Measurements from ENCODE around the gene SLC37A2. TPM values are rescaled to one million over a fixed set of nuclear protein-coding genes. Genes with fewer than 3 reads are reported as not detected.
"Not testable (repeated sequence)": the region's sequence is repeated elsewhere in the genome, so short reads cannot be mapped to it uniquely, and the experiment has no call there.

Gene SLC37A2
- total and polyA plus RNA-seq, 9 donors, result 2.4 to 8.4 (median 3.3) TPM

DNA sequence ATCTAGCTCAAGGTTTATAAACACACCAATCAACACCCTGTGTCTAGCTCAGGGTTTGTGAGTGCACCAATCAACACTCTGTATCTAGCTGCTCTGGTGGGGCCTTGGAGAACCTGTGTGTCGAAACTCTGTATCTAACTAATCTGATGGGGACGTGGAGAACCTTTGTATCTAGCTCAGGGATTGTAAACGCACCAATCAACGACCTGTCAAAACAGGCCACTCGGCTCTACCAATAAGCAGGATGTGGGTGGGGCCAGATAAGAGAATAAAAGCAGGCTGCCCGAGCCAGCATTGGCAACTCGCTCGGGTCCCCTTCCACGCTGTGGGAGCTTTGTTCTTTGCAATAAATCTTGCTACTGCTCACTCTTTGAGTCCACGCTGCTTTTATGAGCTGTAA lies 27.0 kb downstream of the SLC37A2 start:
- H3K27me3 ChIP-seq (ENCODE audit: control insufficient read depth, insufficient read depth, low read length); H3K27ac ChIP-seq (ENCODE audit: low read length); H3K9me3 ChIP-seq (replicated peaks; ENCODE audit: control insufficient read depth, low read depth, low read length); DNase-seq; H3K4me1 ChIP-seq (ENCODE audit: control insufficient read depth, insufficient read depth, low read length); H3K4me3 ChIP-seq (ENCODE audit: low read length); H3K36me3 ChIP-seq (ENCODE audit: control insufficient read depth, insufficient read depth, low read length): not testable (repeated sequence)
- 46% methylated on average over 7 of the region's 10 CpGs for WGBS (ENCODE audit: insufficient coverage)

DNA sequence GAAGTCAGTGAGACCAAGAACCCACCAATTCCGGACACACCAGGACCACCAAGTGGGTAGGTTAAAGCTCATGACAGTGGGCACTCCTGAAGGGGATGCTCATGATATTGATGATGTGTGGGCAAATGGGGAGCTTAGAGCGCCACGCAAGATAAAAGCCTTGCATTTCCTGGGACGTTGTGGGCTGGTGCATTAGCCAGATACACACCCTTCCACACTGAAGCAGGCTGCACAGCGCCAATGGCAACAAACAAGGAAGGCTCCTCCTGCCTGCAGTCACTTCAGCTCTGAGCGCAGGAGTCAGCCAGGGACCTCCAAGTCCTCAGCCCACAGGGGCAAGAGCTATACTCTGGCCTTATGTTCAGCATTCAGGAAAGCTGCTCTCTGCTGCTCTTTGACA lies 27.7 kb downstream of the SLC37A2 start:
- no peak for DNase-seq
- WGBS (ENCODE audit: insufficient coverage), result 66% methylated on average over 2 of the region's 6 CpGs

DNA sequence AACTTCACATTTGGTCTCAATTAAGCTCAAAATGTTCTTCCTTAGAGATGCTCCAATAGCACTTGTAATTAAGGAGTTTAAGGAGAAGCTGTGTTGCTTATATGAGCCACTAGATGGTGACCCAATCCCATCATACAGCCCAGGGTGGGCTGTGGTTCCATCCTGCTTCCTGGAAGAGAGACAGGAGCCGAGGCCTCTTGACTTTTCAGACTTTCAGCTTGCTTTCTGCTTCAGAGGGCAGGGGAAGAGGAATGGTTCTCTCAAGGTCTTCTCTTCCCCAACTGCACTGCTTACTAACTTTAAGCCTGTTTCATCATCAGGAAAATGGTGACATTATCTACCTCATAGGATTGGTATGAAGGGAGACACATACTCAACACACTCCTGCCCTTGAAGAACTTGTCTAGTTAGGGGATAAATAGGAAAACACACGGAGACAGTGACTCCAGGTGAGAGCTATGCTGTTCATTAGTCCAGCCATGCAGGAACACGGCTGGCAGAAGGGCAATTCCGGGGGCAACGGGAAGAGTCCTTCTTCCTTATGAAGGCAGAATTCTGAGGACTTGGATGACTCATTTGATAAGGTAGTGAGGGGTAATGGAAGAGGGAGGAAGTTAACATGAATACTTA lies 28.3 kb downstream of the SLC37A2 start:
- no peak overlapping the region for H3K27ac ChIP-seq (ENCODE audit: low read length)
- H3K27me3 ChIP-seq (ENCODE audit: control insufficient read depth, insufficient read depth, low read length), result no peaks in the 10 kb centered on the region
- WGBS (ENCODE audit: insufficient coverage), result 38% methylated on average over 4 of the region's 5 CpGs
- H3K4me1 ChIP-seq (ENCODE audit: control insufficient read depth, insufficient read depth, low read length), result peaks cover 4% of the 10 kb centered on the region
- no peak overlapping the region for H3K4me3 ChIP-seq (ENCODE audit: low read length)
- H3K36me3 ChIP-seq (ENCODE audit: control insufficient read depth, insufficient read depth, low read length), result peaks cover 10% of the 10 kb centered on the region
- no peaks in the 10 kb centered on the region for H3K9me3 ChIP-seq (replicated peaks; ENCODE audit: control insufficient read depth, low read depth, low read length)
- peak; percentile 88 for DNase-seq

More for the DNA sequence above, 27.7 kb downstream of the SLC37A2 start:
- Histone ChIP-seq H3K4me3 (ENCODE audit: low read length) (no peak overlapping the region), H3K27me3 (ENCODE audit: control insufficient read depth, insufficient read depth, low read length) (no peaks in the 10 kb centered on the region), H3K9me3 (replicated peaks; ENCODE audit: control insufficient read depth, low read depth, low read length) (no peaks in the 10 kb centered on the region), H3K36me3 (ENCODE audit: control insufficient read depth, insufficient read depth, low read length) (peaks cover 4% of the 10 kb centered on the region), H3K27ac (ENCODE audit: low read length) (no peak overlapping the region), H3K4me1 (ENCODE audit: control insufficient read depth, insufficient read depth, low read length) (peaks cover 4% of the 10 kb centered on the region)

DNA sequence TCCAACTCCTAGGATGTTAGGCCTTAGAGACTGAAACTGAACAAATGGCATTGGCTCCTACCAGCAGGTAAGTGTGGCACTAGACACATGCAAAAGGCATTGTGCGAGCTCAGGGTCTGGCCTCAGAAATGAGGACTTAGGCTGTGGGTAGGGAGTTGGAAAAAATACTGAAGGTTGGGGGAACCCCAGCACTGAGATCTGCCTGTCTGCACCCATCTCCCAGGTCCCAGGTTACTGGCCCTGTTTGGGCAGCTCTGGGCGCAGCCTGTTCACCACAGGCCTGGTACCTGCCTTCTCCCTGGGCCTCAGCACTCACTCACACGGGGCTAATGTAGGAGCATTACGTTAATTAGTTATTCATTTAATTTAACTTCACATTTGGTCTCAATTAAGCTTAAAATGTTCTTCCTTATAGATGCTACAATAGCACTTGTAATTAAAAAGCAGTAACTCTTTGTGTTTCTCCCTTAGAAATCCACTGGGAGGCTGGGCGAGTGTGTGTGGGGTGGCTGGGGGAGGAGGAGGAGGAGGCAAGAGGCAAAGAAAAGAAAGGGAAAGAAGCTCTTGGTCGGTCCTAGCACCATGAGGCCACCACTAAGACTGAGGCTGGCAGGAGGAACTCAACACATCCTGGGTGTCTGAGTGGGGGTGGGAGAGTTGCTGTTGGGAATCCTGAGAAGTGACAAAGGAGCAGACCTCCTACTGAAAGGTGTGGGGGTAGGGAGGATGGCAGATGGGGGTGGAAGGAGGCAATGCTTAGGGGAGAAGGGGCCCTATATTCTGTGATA lies 29.0 kb downstream of the SLC37A2 start:
- Histone ChIP-seq H3K27ac (ENCODE audit: low read length) (no peak overlapping the region), H3K4me1 (ENCODE audit: control insufficient read depth, insufficient read depth, low read length) (peaks cover 4% of the 10 kb centered on the region), H3K36me3 (ENCODE audit: control insufficient read depth, insufficient read depth, low read length) (peaks cover 14% of the 10 kb centered on the region), H3K27me3 (ENCODE audit: control insufficient read depth, insufficient read depth, low read length) (no peaks in the 10 kb centered on the region), H3K4me3 (ENCODE audit: low read length) (no peak overlapping the region), H3K9me3 (replicated peaks; ENCODE audit: control insufficient read depth, low read depth, low read length) (no peaks in the 10 kb centered on the region)
- WGBS (ENCODE audit: insufficient coverage), result 74% methylated on average over 3 of the region's 6 CpGs
- DNase-seq, result no peak

DNA sequence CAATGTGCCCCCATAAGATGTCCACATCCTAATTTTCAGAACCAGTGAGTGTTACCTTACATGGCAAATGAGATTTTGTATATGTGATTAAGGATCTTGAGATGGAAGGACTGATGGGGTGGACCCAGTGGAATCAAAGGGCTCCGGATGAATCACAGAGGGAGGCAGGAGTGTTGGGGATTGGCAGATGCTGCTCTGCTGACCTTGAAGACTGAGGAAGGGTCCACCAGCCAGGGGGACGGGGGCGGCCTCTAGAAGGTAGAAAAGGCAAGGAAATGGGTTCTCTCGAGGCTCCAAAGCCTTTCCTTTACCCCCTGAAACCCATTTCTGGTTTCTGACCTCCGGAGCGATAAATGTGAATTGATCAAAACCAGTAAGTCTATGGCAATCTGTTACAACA lies 29.6 kb downstream of the SLC37A2 start:
- Histone ChIP-seq H3K9me3 (replicated peaks; ENCODE audit: control insufficient read depth, low read depth, low read length) (no peaks in the 10 kb centered on the region), H3K36me3 (ENCODE audit: control insufficient read depth, insufficient read depth, low read length) (peaks cover 20% of the 10 kb centered on the region), H3K4me3 (ENCODE audit: low read length) (no peak overlapping the region), H3K27ac (ENCODE audit: low read length) (no peak overlapping the region), H3K4me1 (ENCODE audit: control insufficient read depth, insufficient read depth, low read length) (peaks cover 4% of the 10 kb centered on the region), H3K27me3 (ENCODE audit: control insufficient read depth, insufficient read depth, low read length) (no peaks in the 10 kb centered on the region)
- DNase-seq, result no peak
- 42% methylated on average over 1 of the region's 6 CpGs for WGBS (ENCODE audit: insufficient coverage)

DNA sequence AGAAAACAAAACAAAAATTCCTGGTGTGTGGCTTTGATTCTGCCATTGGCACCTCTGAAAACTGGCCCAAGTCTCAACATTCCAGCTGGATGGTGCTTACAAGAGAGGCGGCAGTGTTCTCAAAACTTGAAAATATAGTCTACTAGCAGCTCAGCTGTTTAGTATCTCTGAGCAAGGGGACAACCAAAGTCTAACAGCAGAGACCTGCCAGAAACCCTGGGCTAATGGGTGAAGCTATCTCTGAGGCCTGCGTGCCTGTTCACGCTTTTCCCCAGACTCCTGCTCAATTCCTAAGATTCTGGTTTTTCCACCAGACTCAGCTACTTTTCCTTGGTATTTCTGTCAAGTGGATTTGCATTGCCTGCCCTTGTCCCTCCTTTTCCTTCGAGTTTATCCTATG lies 30.4 kb downstream of the SLC37A2 start:
- Histone ChIP-seq H3K27me3 (ENCODE audit: control insufficient read depth, insufficient read depth, low read length) (no peaks in the 10 kb centered on the region), H3K4me3 (ENCODE audit: low read length) (no peak overlapping the region), H3K27ac (ENCODE audit: low read length) (no peak overlapping the region), H3K36me3 (ENCODE audit: control insufficient read depth, insufficient read depth, low read length) (peaks cover 25% of the 10 kb centered on the region), H3K4me1 (ENCODE audit: control insufficient read depth, insufficient read depth, low read length) (peaks cover 4% of the 10 kb centered on the region), H3K9me3 (replicated peaks; ENCODE audit: control insufficient read depth, low read depth, low read length) (no peaks in the 10 kb centered on the region)
- DNase-seq, result no peak
- 88% methylated on average over 3 of the region's 4 CpGs for WGBS (ENCODE audit: insufficient coverage)

DNA sequence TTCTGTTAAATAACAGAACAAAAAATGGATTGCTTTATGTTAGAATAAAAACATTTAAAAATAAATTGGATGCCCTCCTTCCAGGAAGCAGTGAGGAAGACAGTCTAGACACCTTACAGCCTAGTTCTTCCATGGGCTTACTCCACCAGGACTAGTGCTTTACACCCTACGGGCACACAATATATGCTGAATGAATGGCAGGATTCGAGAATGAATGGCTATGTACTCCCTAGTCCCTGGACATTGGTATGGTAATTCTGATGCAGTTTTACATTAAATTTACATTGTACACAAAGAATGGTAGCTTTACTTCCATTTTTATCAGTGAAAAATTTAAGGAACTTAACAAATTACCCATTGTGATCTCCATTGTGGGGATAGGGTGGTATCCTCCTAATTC lies 31.6 kb downstream of the SLC37A2 start:
- no CpG with 5 or more reads among the region's 2 CpGs for WGBS (ENCODE audit: insufficient coverage)
- Histone ChIP-seq H3K4me3 (ENCODE audit: low read length) (no peak overlapping the region), H3K27me3 (ENCODE audit: control insufficient read depth, insufficient read depth, low read length) (no peaks in the 10 kb centered on the region), H3K36me3 (ENCODE audit: control insufficient read depth, insufficient read depth, low read length) (peaks cover 34% of the 10 kb centered on the region), H3K27ac (ENCODE audit: low read length) (no peak overlapping the region), H3K9me3 (replicated peaks; ENCODE audit: control insufficient read depth, low read depth, low read length) (no peaks in the 10 kb centered on the region), H3K4me1 (ENCODE audit: control insufficient read depth, insufficient read depth, low read length) (peaks cover 4% of the 10 kb centered on the region)
- DNase-seq, result no peak

DNA sequence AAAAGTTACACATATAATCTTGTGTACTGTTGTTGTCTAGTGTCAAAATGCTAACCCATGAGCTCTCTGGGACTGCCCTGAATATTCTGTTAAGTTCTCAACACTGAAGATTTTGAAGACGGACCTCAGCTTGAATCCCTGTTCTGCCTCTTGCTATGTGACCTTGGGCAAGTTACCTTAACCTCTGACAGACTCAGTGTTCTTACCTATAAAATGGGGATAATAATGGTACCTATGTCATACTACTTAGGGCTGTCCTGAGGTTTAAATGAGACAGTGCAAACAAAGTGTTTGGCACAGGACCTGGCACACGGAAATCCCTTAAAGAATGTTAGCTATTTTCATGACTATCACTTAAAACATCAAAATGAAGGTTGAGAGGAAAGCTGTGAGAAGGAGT lies 37.0 kb downstream of the SLC37A2 start:
- no CpG with 5 or more reads among the region's 2 CpGs for WGBS (ENCODE audit: insufficient coverage)
- Histone ChIP-seq H3K4me3 (ENCODE audit: low read length) (no peak overlapping the region), H3K4me1 (ENCODE audit: control insufficient read depth, insufficient read depth, low read length) (no peaks in the 10 kb centered on the region), H3K27me3 (ENCODE audit: control insufficient read depth, insufficient read depth, low read length) (no peaks in the 10 kb centered on the region), H3K27ac (ENCODE audit: low read length) (no peak overlapping the region), H3K9me3 (replicated peaks; ENCODE audit: control insufficient read depth, low read depth, low read length) (no peaks in the 10 kb centered on the region), H3K36me3 (ENCODE audit: control insufficient read depth, insufficient read depth, low read length) (peaks cover 56% of the 10 kb centered on the region)
- DNase-seq, result no peak

DNA sequence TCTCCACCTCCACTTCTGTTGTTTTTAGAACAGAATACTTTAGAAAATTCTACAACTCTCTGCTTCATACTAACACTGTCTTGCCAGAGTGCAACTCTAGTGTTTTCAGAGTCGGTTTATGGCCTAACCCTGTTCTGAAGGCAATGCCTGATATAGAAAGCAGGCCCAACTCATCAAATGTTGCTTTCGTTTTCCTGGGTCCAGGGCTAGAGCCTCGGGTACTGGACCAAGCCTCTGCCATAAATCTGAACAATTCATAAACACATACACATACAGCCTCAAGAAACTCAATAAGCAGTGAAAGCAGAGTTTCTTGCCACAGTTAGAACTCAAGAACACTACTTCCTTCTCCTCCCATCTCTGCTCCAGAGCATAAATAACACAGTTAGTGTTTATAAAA lies 38.5 kb downstream of the SLC37A2 start:
- Histone ChIP-seq H3K36me3 (ENCODE audit: control insufficient read depth, insufficient read depth, low read length) (peaks cover 47% of the 10 kb centered on the region), H3K27me3 (ENCODE audit: control insufficient read depth, insufficient read depth, low read length) (no peaks in the 10 kb centered on the region), H3K4me3 (ENCODE audit: low read length) (no peak overlapping the region), H3K9me3 (replicated peaks; ENCODE audit: control insufficient read depth, low read depth, low read length) (no peaks in the 10 kb centered on the region), H3K27ac (ENCODE audit: low read length) (no peak overlapping the region), H3K4me1 (ENCODE audit: control insufficient read depth, insufficient read depth, low read length) (no peaks in the 10 kb centered on the region)
- no peak for DNase-seq
- 67% methylated on average over 3 of the region's 3 CpGs for WGBS (ENCODE audit: insufficient coverage)

DNA sequence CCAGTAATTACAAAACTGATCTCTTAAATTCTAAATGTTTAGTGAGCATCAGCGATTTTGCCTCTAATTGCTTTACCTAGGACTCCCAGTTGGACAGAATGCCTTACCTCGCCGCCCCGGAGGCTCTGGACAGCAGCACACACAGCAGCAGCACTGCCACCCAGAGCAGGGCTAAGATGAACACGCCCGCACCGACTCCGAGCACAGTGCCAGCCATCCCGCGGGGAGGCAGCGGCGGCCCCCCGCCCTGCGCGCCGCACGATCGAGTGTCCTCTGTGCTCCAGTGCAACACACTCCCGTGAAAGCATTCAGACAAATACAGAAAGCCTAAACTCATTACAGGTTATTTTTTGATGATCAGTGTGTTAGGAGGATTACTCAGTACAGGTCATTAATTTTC lies 38.9 kb downstream of the SLC37A2 start:
- Histone ChIP-seq H3K27me3 (ENCODE audit: control insufficient read depth, insufficient read depth, low read length) (no peaks in the 10 kb centered on the region), H3K36me3 (ENCODE audit: control insufficient read depth, insufficient read depth, low read length) (peaks cover 45% of the 10 kb centered on the region), H3K4me3 (ENCODE audit: low read length) (no peak overlapping the region), H3K4me1 (ENCODE audit: control insufficient read depth, insufficient read depth, low read length) (no peaks in the 10 kb centered on the region), H3K9me3 (replicated peaks; ENCODE audit: control insufficient read depth, low read depth, low read length) (no peaks in the 10 kb centered on the region), H3K27ac (ENCODE audit: low read length) (no peak overlapping the region)
- no peak for DNase-seq
- WGBS (ENCODE audit: insufficient coverage), result 94% methylated on average over 10 of the region's 19 CpGs
